ENCODE results near the gene TRIM37.
"Not testable (repeated sequence)": the region's sequence is repeated elsewhere in the genome, so short reads cannot be mapped to it uniquely, and the experiment has no call there.

TRIM37 gene

GRCh38 chr17:59106463-59107305, at the start of gene TRIM37:
TSS of gene TRIM37 (minus strand) at chr17:59106880. CDS start at chr17:59106461, 419 bp downstream.
- peak; percentile 99 for DNase-seq

- peak; percentile 82 for DNase-seq
Observed at GRCh38 chr17:59155439-59156177, 48.9 kb upstream of the TRIM37 start, which contains the start of gene PRR11. TSS of gene PRR11 (plus strand) at chr17:59155746. CDS start at chr17:59169753, 14,007 bp downstream.

GRCh38 chr17:59154721-59155438, 48.2 kb upstream of the TRIM37 start, which contains the start of gene SKA2:
TSS of gene SKA2 (minus strand) at chr17:59155186. CDS start at chr17:59155163, 23 bp downstream.
- DNase-seq = peak; percentile 93

GRCh38 chr17:59154292-59154720, 47.6 kb upstream of the TRIM37 start:
- no peak for DNase-seq

- DNase-seq = no peak
Observed at GRCh38 chr17:59152925-59153324, 46.2 kb upstream of the TRIM37 start.

GRCh38 chr17:59151591-59151990, 44.9 kb upstream of the TRIM37 start:
- DNase-seq = no peak

- no peak for DNase-seq
Observed at GRCh38 chr17:59151006-59151405, 44.3 kb upstream of the TRIM37 start.

- no peak for DNase-seq
Observed at GRCh38 chr17:59149841-59150511, 43.3 kb upstream of the TRIM37 start.

GRCh38 chr17:59149051-59149450, 42.4 kb upstream of the TRIM37 start:
- no peak for DNase-seq

- no peak for DNase-seq
Observed at GRCh38 chr17:59145571-59146096, 39.0 kb upstream of the TRIM37 start.

GRCh38 chr17:59141860-59142259, 35.2 kb upstream of the TRIM37 start:
- no peak for DNase-seq

- no peak for DNase-seq
Observed at GRCh38 chr17:59139939-59140338, 33.3 kb upstream of the TRIM37 start.

- not testable (repeated sequence) for DNase-seq
Observed at GRCh38 chr17:59138339-59138738, 31.7 kb upstream of the TRIM37 start.

- DNase-seq = no peak
Observed at GRCh38 chr17:59131131-59131530, 24.5 kb upstream of the TRIM37 start.

GRCh38 chr17:59129814-59130213, 23.1 kb upstream of the TRIM37 start:
- no peak for DNase-seq

- no peak for DNase-seq
Observed at GRCh38 chr17:59126809-59127417, 20.2 kb upstream of the TRIM37 start.

GRCh38 chr17:59124665-59125064, 18.0 kb upstream of the TRIM37 start:
- no peak for DNase-seq

GRCh38 chr17:59121901-59122480, 15.3 kb upstream of the TRIM37 start:
- no peak for DNase-seq

GRCh38 chr17:59115474-59115873, 8.8 kb upstream of the TRIM37 start:
- DNase-seq = no peak

- no peak for DNase-seq
Observed at GRCh38 chr17:59111539-59111938, 4.9 kb upstream of the TRIM37 start.

GRCh38 chr17:59110973-59111372, 4.3 kb upstream of the TRIM37 start:
- DNase-seq = no peak

Measured in activated T-cell treated with anti-CD3 and anti-CD28 coated beads, Interleukin-2, amount 50 U/mL, for 1 hour (primary cell).